Spleen (tissue), 11 donors: ENCODE data around the gene ERC2. TPM values are rescaled to one million over a fixed set of nuclear protein-coding genes. Genes with fewer than 3 reads are reported as not detected.

ENCODE experiments used
- DNase-seq: peaks from one replicate; pipeline ENCODE4 v3.0.0-alpha.2; 2020
- H3K27ac ChIP-seq, 8 donors: fragments of 200-600 bp; sonication (generic) in 7 of 8; 1 replicate in 4 of 8; 2 replicates in 4 of 8; pipeline versions ENCODE4 v1.5.0 to v1.8.0; 2016 to 2021; ENCODE audit warnings: inconsistent platforms in 4 of 8, mild to moderate bottlenecking in 4 of 8, moderate library complexity in 1 of 8
- H3K27me3 ChIP-seq, 7 donors: fragments of 200-600 bp; sonication (generic) in 6 of 7; replicated peaks in 1 of 7; 1 replicate in 4 of 7; 2 replicates in 3 of 7; pipeline versions ENCODE4 v1.5.0 to v1.8.0; 2016 to 2021; ENCODE audit warnings: inconsistent platforms in 3 of 7, mild to moderate bottlenecking in 1 of 7
- H3K36me3 ChIP-seq, 6 donors: fragments of 200-600 bp; sonication (generic) in 5 of 6; 1 replicate in 4 of 6; 2 replicates in 2 of 6; pipeline versions ENCODE4 v1.5.0 to v1.8.0; 2016 to 2021; ENCODE audit warnings: inconsistent platforms in 2 of 6
- H3K4me1 ChIP-seq, 6 donors: fragments of 200-600 bp; sonication (generic) in 5 of 6; 1 replicate in 3 of 6; 2 replicates in 3 of 6; pipeline versions ENCODE4 v1.5.0 to v1.8.0; 2016 to 2021; ENCODE audit warnings: inconsistent platforms in 3 of 6
- H3K4me3 ChIP-seq, 8 donors: fragments of 200-600 bp; sonication (generic) in 7 of 8; 1 replicate in 4 of 8; 2 replicates in 4 of 8; pipeline versions ENCODE4 v1.5.0 to v1.8.0; 2016 to 2021; ENCODE audit warnings: inconsistent platforms in 4 of 8, mild to moderate bottlenecking in 4 of 8, moderate library complexity in 2 of 8
- H3K9me3 ChIP-seq, 8 donors: fragments of 200-600 bp; sonication (generic) in 7 of 8; 1 replicate in 4 of 8; 2 replicates in 4 of 8; pipeline versions ENCODE4 v1.5.0 to v1.8.0; 2016 to 2021; ENCODE audit warnings: inconsistent platforms in 4 of 8
- CTCF ChIP-seq, 11 experiments: fragments of 200-600 bp in 7 of 11; fragments of 450-650 bp in 4 of 11; sonication (generic) in 4 of 11; IDR thresholded peaks in 8 of 11; conservative IDR thresholded peaks in 3 of 11; 1 replicate in 7 of 11; 2 replicates in 4 of 11; pipeline versions ENCODE4 v1.4.0 to v1.8.0; 2016 to 2021; ENCODE audit warnings: antibody characterized with exemption in 11 of 11, inconsistent platforms in 4 of 11, mild to moderate bottlenecking in 1 of 11
- POLR2A ChIP-seq, 3 donors: fragments of 450-650 bp; IDR thresholded peaks; one replicate each; pipeline ENCODE4 v1.5.1; 2017; ENCODE audit warnings: antibody characterized with exemption in 3 of 3, mild to moderate bottlenecking in 1 of 3
- POLR2AphosphoS5 ChIP-seq, 3 donors: sonication (generic); formaldehyde crosslinking; IDR thresholded peaks; one replicate each; pipeline ENCODE4 v1.5.1; 2017; ENCODE audit warnings: antibody characterized with exemption in 3 of 3
- WGBS, 5 donors: extraction: QIAGEN DNeasy Blood & Tissue Kit in 3 of 5; methylation state at CpG; one replicate each; pipeline versions ENCODE4 v1.1.5 to v1.1.7; 2013 to 2018; 5-methylcytosine and 5-hydroxymethylcytosine counted together
- intact Hi-C: fragments of 100-400 bp; cut with DNase I; formaldehyde crosslinking; loops from one replicate; pipeline ENCODE4 v1.15.0; 2023; ENCODE audit warnings: low total_unique reads
- polyA plus RNA-seq, 3 donors: library from polyadenylated mRNA; stranded (reverse); fragments of 200-250 nt; gene quantifications; one replicate each; pipeline ENCODE4 v1.2.1, GENCODE V29; 2013
- total RNA-seq, 7 donors: library from RNA; depleted of rRNA in 3 of 7; stranded (reverse); fragments of >200 nt in 3 of 7; fragmentation: NEBNext Ultra II Directional in 4 of 7; extraction: Animal tissue kit (Norgen Biotek cat#: 25700) in 4 of 7; gene quantifications; one replicate each; pipeline versions ENCODE4 v1.1.0 to v1.2.1, GENCODE V29; 2016 to 2021
- donor health status: healthy with polysubstance abuse.
- donor health status: DM: no; HTN: no; CAD: no; lungs with moderate emphysema.
- donor health status: DM: no; HTN: no; CAD: no.
- donor health status: Bipolar disorder and iron deficiency.
- donor health status: healthy.
- donor health status: DM: no; HTN: no; CAD: no.
- donor health status: DM: yes; HTN: yes; CAD: no.

The ERC2 gene
- total and polyA plus RNA-seq, 10 donors = 0.04 to 4.9 (median 0.39) TPM

GRCh38 chr3:55588146-55588765 lies 880.0 kb downstream of the ERC2 start:
- Histone ChIP-seq H3K27ac (no peak overlapping the region), H3K4me1 (no peaks in the 10 kb centered on the region), H3K27me3 (no peaks in the 10 kb centered on the region), H3K36me3 (no peaks in the 10 kb centered on the region), H3K9me3 (no peaks in the 10 kb centered on the region), H3K4me3 (no peak overlapping the region)
- intact Hi-C loops = no loop called here
- TF ChIP-seq POLR2A (IDR thresholded peaks at IDR 0.05) (no peak), CTCF (IDR thresholded peaks at IDR 0.05 in 8 of 11, conservative IDR thresholded peaks at IDR 0.05 in 3 of 11) (no peak), POLR2AphosphoS5 (IDR thresholded peaks at IDR 0.05) (no peak)
- WGBS, 5 donors = 76 to 85% (median 84%) methylated on average over 10 of the region's 10 CpGs
- DNase-seq = no peak

DNA sequence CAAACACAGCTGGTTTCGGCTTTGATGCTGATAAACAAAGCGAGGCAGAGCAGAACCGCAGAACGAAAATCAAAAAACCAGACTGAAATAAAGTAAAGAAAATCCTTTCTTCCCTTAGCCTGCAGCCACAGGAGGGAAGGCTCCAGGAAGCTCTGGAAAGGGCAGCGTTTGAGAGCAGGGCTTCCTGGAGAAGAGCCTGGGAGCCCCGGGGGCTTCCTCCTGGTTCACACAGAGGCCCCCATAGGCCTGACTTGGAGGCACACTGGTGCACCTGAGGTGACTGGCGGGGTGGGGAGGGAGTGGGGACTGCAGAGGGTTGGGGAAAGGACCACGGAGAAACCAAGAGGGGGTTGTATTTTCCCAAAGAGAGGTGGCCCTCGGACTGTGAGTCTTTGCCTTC lies 882.4 kb downstream of the ERC2 start:
- intact Hi-C loops = no loop called here
- H3K27me3 ChIP-seq = no peaks in the 10 kb centered on the region
- no peaks in the 10 kb centered on the region for H3K4me1 ChIP-seq
- H3K36me3 ChIP-seq = no peaks in the 10 kb centered on the region
- DNase-seq = no peak
- no peak overlapping the region for H3K27ac ChIP-seq
- no peak overlapping the region for H3K4me3 ChIP-seq
- WGBS, 5 donors = 66 to 79% (median 77%) methylated on average over 9 of the region's 9 CpGs
- TF ChIP-seq CTCF (IDR thresholded peaks at IDR 0.05 in 8 of 11, conservative IDR thresholded peaks at IDR 0.05 in 3 of 11) = no peak
- TF ChIP-seq POLR2A (IDR thresholded peaks at IDR 0.05) = no peak
- no peak for TF ChIP-seq POLR2AphosphoS5 (IDR thresholded peaks at IDR 0.05)
- H3K9me3 ChIP-seq = no peaks in the 10 kb centered on the region

GRCh38 chr3:55584716-55585368 lies 883.4 kb downstream of the ERC2 start:
- no peak for DNase-seq
- Histone ChIP-seq H3K27ac (no peak overlapping the region), H3K4me1 (no peaks in the 10 kb centered on the region), H3K4me3 (no peak overlapping the region), H3K9me3 (no peaks in the 10 kb centered on the region), H3K36me3 (no peaks in the 10 kb centered on the region), H3K27me3 (no peaks in the 10 kb centered on the region)
- intact Hi-C loops = no loop called here
- 85 to 94% (median 86%) methylated on average over 15 of the region's 15 CpGs for WGBS, 5 donors
- TF ChIP-seq POLR2A (IDR thresholded peaks at IDR 0.05) (no peak), CTCF (IDR thresholded peaks at IDR 0.05 in 8 of 11, conservative IDR thresholded peaks at IDR 0.05 in 3 of 11) (no peak), POLR2AphosphoS5 (IDR thresholded peaks at IDR 0.05) (no peak)

DNA sequence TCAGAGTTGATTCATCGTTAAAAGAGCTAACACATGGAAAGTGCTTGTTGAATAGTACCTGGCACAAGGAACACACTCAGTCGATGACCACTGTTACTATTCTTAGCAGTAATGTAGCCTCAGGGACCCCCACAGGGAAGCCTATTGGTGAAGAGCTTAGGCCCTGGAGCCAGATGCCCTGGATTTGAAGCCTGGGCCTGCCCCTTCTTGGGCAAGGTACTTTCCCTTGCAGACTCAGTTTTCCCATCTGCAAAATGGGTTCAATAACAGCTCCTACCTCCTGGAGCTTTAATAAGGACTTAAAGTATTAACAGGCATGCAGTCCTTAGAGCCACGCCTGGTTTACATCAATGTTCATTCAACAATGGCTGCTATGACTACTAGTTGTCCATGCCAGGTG lies 884.2 kb downstream of the ERC2 start:
- Histone ChIP-seq H3K4me3 (no peak overlapping the region), H3K27me3 (no peaks in the 10 kb centered on the region), H3K27ac (no peak overlapping the region), H3K4me1 (no peaks in the 10 kb centered on the region), H3K9me3 (no peaks in the 10 kb centered on the region), H3K36me3 (no peaks in the 10 kb centered on the region)
- intact Hi-C loops = no loop called here
- no peak for DNase-seq
- WGBS, 5 donors = 83 to 98% (median 88%) methylated on average over 3 of the region's 3 CpGs
- TF ChIP-seq CTCF (IDR thresholded peaks at IDR 0.05 in 8 of 11, conservative IDR thresholded peaks at IDR 0.05 in 3 of 11) = no peak
- no peak for TF ChIP-seq POLR2AphosphoS5 (IDR thresholded peaks at IDR 0.05)
- TF ChIP-seq POLR2A (IDR thresholded peaks at IDR 0.05) = no peak
